Keratinocyte (primary cell): ENCODE measurements around the gene CACNA2D1. TPM values are rescaled to one million over a fixed set of nuclear protein-coding genes. Genes with fewer than 3 reads are reported as not detected.

Experiments used
- DNase-seq: peaks from one replicate; pipeline ENCODE4 v3.0.0-alpha.2; 2011; ENCODE audit warnings: low read depth, missing footprints, low spot score
- FAIRE-seq: peaks from 2 replicates; lab custom pipeline; 2011; peaks lifted over from hg19 to GRCh38; lab: Jason Lieb, UNC
- H2AFZ ChIP-seq: 2 replicates; pipeline ENCODE4 v1.6.0; 2012; ENCODE audit warnings: low read length, control low read depth, inconsistent platforms; ENCODE audit not compliant: control insufficient read depth
- H3K27ac ChIP-seq: 2 replicates; pipeline ENCODE4 v1.5.1; 2011; ENCODE audit warnings: low read length; ENCODE audit not compliant: control insufficient read depth, insufficient read depth
- H3K27me3 ChIP-seq: 3 replicates; pipeline ENCODE4 v1.6.0; 2011; ENCODE audit warnings: low read length; ENCODE audit not compliant: control insufficient read depth, insufficient read depth; ENCODE audit errors: extremely low read depth
- H3K36me3 ChIP-seq, 2 experiments: 2 replicates in 1 of 2; 3 replicates in 1 of 2; pipeline ENCODE4 v1.5.1; 2011; ENCODE audit warnings: low read length in 2 of 2, mild to moderate bottlenecking in 1 of 2; ENCODE audit not compliant: control insufficient read depth in 2 of 2, insufficient read depth in 2 of 2; ENCODE audit errors: extremely low read depth in 1 of 2
- H3K4me1 ChIP-seq: 3 replicates; pipeline ENCODE4 v1.5.1; 2011; ENCODE audit warnings: low read length; ENCODE audit not compliant: control insufficient read depth, insufficient read depth; ENCODE audit errors: extremely low read depth
- H3K4me2 ChIP-seq: 3 replicates; pipeline ENCODE4 v1.6.0; 2011; ENCODE audit warnings: low read depth, low read length; ENCODE audit not compliant: control insufficient read depth, insufficient read depth; ENCODE audit errors: extremely low read depth
- H3K4me3 ChIP-seq, 3 experiments: fragments of 200-600 bp in 1 of 3; sonication (generic) in 1 of 3; 2 replicates in 2 of 3; 3 replicates in 1 of 3; pipeline ENCODE4 v1.5.1; 2011 to 2016; ENCODE audit warnings: low read length in 3 of 3, mild to moderate bottlenecking in 3 of 3, control low read depth in 2 of 3, inconsistent platforms in 1 of 3, low read depth in 1 of 3, mixed read lengths in 1 of 3, mixed run types in 1 of 3, moderate library complexity in 1 of 3; ENCODE audit not compliant: control insufficient read depth in 2 of 3, insufficient read depth in 2 of 3; ENCODE audit errors: extremely low read depth in 1 of 3
- H3K79me2 ChIP-seq: 2 replicates; pipeline ENCODE4 v1.6.0; 2012; ENCODE audit warnings: low read length; ENCODE audit not compliant: control insufficient read depth, insufficient read depth
- H3K9ac ChIP-seq: 3 replicates; pipeline ENCODE4 v1.6.0; 2011; ENCODE audit warnings: low read length; ENCODE audit not compliant: control insufficient read depth, insufficient read depth; ENCODE audit errors: extremely low read depth
- H3K9me1 ChIP-seq: 3 replicates; pipeline ENCODE4 v1.6.0; 2011; ENCODE audit warnings: low read length; ENCODE audit not compliant: control insufficient read depth, insufficient read depth; ENCODE audit errors: extremely low read depth
- H3K9me3 ChIP-seq: 2 replicates; pipeline ENCODE4 v1.5.1; 2012; ENCODE audit warnings: low read depth, low read length; ENCODE audit not compliant: control insufficient read depth
- H4K20me1 ChIP-seq: 3 replicates; pipeline ENCODE4 v1.6.0; 2011; ENCODE audit warnings: low read length; ENCODE audit not compliant: control insufficient read depth, insufficient read depth; ENCODE audit errors: extremely low read depth
- EZH2 ChIP-seq: IDR thresholded peaks from one replicate; pipeline ENCODE4 v1.6.1; 2012; ENCODE audit warnings: inconsistent platforms, mild to moderate bottlenecking, low read length, moderate library complexity
- dilution Hi-C: fragments of 300-500 bp; cut with MboI; formaldehyde crosslinking; loops from one replicate; pipeline ENCODE4 v1.7.0; 2020; ENCODE audit warnings: low sequenced_read_pairs; ENCODE audit not compliant: extremely low pct_ligation_motif_present
- polyA plus RNA-seq, 5 experiments: library from polyadenylated mRNA; depleted of rRNA in 3 of 5; stranded (reverse) in 3 of 5; stranded (forward) in 1 of 5; unstranded in 1 of 5; fragments of >200 nt; gene quantifications; 1 replicate in 1 of 5; 2 replicates in 3 of 5; 3 replicates in 1 of 5; pipeline versions ENCODE4 v1.2.1 to v1.2.3, GENCODE V29; 2011 to 2012; ENCODE audit warnings: missing spikeins in 2 of 5, low read depth in 1 of 5, low replicate concordance in 1 of 5
- TF ChIP-seq, protein P1 (sequence below), 3 experiments: IDR thresholded peaks in 1 of 3; conservative IDR thresholded peaks in 1 of 3; optimal IDR thresholded peaks in 1 of 3; 2 replicates in 2 of 3; 3 replicates in 1 of 3; pipeline versions ENCODE3 to v1.5.1; 2011; ENCODE audit warnings: low read length in 3 of 3, mild to moderate bottlenecking in 3 of 3, moderate library complexity in 2 of 3, control low read depth in 1 of 3, inconsistent platforms in 1 of 3; ENCODE audit not compliant: insufficient read depth in 2 of 3; ENCODE audit errors: extremely low read depth in 1 of 3

Gene CACNA2D1
- polyA plus RNA-seq, 1 donor (not counting 4 experiments of a cell fraction or from before 2014, with no cell fraction given) = 1.8 TPM

DNA sequence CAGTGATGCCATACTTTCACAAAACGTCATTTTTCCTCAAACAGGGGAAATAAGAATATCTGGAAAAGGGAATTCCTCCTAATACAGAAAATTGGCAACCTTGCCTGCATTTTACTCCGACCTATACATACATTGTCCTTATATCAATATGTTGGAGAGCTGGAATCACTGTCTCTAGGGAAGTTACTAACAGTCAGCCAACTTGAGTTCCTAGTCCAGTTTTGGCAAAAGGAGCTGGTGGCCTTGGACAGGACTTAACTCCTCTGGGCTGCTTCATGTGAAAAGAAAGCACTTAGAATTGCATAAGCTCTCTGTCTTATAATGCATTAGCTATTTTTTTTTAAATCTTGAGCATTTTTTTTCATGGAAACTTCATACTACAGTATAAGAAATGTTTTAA lies 499.5 kb downstream of the CACNA2D1 start:
- FAIRE-seq (no peak), DNase-seq (no peak)
- dilution Hi-C loops = no loop called here
- H4K20me1 ChIP-seq = no peaks in the 10 kb centered on the region
- no peaks in the 10 kb centered on the region for H3K9me3 ChIP-seq
- H3K27me3 ChIP-seq = no peaks in the 10 kb centered on the region
- H3K36me3 ChIP-seq = no peaks in the 10 kb centered on the region
- no peaks in the 10 kb centered on the region for H3K9me1 ChIP-seq
- H3K4me2 ChIP-seq = no peak overlapping the region
- no peaks in the 10 kb centered on the region for H3K4me1 ChIP-seq
- no peak overlapping the region for H3K27ac ChIP-seq
- H3K4me3 ChIP-seq = no peak overlapping the region
- no peaks in the 10 kb centered on the region for H3K79me2 ChIP-seq
- no peak overlapping the region for H2AFZ ChIP-seq
- H3K9ac ChIP-seq = no peak overlapping the region
- no peak for TF ChIP-seq EZH2
- TF ChIP-seq, protein P1, sequence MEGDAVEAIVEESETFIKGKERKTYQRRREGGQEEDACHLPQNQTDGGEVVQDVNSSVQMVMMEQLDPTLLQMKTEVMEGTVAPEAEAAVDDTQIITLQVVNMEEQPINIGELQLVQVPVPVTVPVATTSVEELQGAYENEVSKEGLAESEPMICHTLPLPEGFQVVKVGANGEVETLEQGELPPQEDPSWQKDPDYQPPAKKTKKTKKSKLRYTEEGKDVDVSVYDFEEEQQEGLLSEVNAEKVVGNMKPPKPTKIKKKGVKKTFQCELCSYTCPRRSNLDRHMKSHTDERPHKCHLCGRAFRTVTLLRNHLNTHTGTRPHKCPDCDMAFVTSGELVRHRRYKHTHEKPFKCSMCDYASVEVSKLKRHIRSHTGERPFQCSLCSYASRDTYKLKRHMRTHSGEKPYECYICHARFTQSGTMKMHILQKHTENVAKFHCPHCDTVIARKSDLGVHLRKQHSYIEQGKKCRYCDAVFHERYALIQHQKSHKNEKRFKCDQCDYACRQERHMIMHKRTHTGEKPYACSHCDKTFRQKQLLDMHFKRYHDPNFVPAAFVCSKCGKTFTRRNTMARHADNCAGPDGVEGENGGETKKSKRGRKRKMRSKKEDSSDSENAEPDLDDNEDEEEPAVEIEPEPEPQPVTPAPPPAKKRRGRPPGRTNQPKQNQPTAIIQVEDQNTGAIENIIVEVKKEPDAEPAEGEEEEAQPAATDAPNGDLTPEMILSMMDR (optimal IDR thresholded peaks at IDR 0.05 in 1 of 3, IDR thresholded peaks at IDR 0.05 in 1 of 3, conservative IDR thresholded peaks at IDR 0.05 in 1 of 3; ENCODE audit: extremely low read depth in 1 of 3, insufficient read depth in 2 of 3, low read length in 3 of 3) = no peak

DNA sequence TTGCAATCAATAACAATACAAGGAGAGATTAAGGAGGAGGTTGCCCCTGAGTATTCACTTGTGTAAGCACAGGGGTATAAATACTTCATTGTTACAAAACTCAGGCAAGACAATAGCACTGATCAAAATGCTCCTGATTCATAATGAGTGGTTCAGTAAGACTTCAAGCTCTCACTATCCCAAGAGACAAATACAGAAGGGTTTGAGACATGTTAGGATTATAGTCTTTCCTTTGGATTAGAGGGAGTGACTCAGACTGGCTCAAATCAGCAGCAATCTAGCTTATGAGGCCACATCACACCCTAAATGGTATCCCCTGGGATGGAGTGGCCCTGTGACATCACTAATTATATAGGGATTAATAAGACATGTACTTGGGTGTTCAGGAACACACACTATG lies 506.5 kb downstream of the CACNA2D1 start:
- FAIRE-seq (no peak), DNase-seq (no peak)
- H2AFZ ChIP-seq = no peak overlapping the region
- H3K4me2 ChIP-seq = no peak overlapping the region
- H3K79me2 ChIP-seq = no peaks in the 10 kb centered on the region
- H3K36me3 ChIP-seq = no peaks in the 10 kb centered on the region
- H3K4me1 ChIP-seq = no peaks in the 10 kb centered on the region
- dilution Hi-C loops = no loop called here
- no peak overlapping the region for H3K27ac ChIP-seq
- no peaks in the 10 kb centered on the region for H3K9me1 ChIP-seq
- no peaks in the 10 kb centered on the region for H3K9me3 ChIP-seq
- no peak for TF ChIP-seq EZH2
- TF ChIP-seq, protein P1 (optimal IDR thresholded peaks at IDR 0.05 in 1 of 3, IDR thresholded peaks at IDR 0.05 in 1 of 3, conservative IDR thresholded peaks at IDR 0.05 in 1 of 3; ENCODE audit: extremely low read depth in 1 of 3, insufficient read depth in 2 of 3, low read length in 3 of 3) = no peak
- no peak overlapping the region for H3K4me3 ChIP-seq
- no peaks in the 10 kb centered on the region for H4K20me1 ChIP-seq
- no peaks in the 10 kb centered on the region for H3K27me3 ChIP-seq
- H3K9ac ChIP-seq = no peak overlapping the region
